ENCODE measurements around the gene TMEM115.

The TMEM115 gene

DNA sequence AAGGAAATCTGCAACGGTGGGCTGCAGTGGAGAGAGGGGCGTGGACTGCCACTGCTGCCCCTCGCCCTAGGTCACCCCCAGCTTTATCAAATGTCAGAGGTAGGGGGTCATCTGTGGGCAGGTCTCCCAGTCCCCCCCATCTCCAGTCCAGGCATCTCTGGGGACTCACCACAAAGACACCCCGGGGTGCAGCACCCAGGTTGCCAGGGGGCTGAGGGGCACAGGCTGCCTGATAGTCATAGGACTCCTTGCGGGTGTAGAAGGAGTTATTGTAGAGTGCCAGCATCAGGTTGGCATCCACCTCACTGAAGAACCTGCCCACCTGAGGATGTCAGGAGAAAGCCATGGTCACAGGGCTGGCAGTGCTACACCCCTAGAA lies 6.5 kb upstream of the TMEM115 start:
- no peak for DNase-seq (ENCODE audit: low read depth in 1 of 2, low spot score in 1 of 2)
- TF ChIP-seq REST (IDR thresholded peaks at IDR 0.05; ENCODE audit: insufficient replicate concordance, low read depth) (no peak), CTCF (IDR thresholded peaks at IDR 0.05; ENCODE audit: insufficient read depth, low read length) (no peak), SPI1 (IDR thresholded peaks at IDR 0.05; ENCODE audit: borderline replicate concordance, low read depth) (no peak), POLR2AphosphoS5 (IDR thresholded peaks at IDR 0.05; ENCODE audit: low read depth) (no peak), GABPA (IDR thresholded peaks at IDR 0.05; ENCODE audit: low read depth) (no peak)
- H3K27me3 ChIP-seq (ENCODE audit: insufficient read depth, poor library complexity, severe bottlenecking), result peaks cover 4% of the 10 kb centered on the region
- H3K4me3 ChIP-seq (replicated peaks; ENCODE audit: insufficient read depth, low read length), result no peak overlapping the region
- no peak overlapping the region for H3K27ac ChIP-seq (replicated peaks)

GRCh38 chr3:50365080-50365841 lies 5.9 kb upstream of the TMEM115 start:
- H3K27ac ChIP-seq (replicated peaks), result no peak overlapping the region
- peak overlapping the region; percentile 36 for H3K4me3 ChIP-seq (replicated peaks; ENCODE audit: insufficient read depth, low read length)
- DNase-seq (ENCODE audit: low read depth in 1 of 2, low spot score in 1 of 2), result peak; percentile 67 to 84
- peaks cover 4% of the 10 kb centered on the region for H3K27me3 ChIP-seq (ENCODE audit: insufficient read depth, poor library complexity, severe bottlenecking)
- TF ChIP-seq CTCF (IDR thresholded peaks at IDR 0.05; ENCODE audit: insufficient read depth, low read length), result no peak

GRCh38 chr3:50364573-50365079 lies 5.3 kb upstream of the TMEM115 start:
- DNase-seq (ENCODE audit: low read depth in 1 of 2, low spot score in 1 of 2), result no peak
- Histone ChIP-seq H3K4me3 (replicated peaks; ENCODE audit: insufficient read depth, low read length) (peak overlapping the region; percentile 23), H3K27ac (replicated peaks) (no peak overlapping the region), H3K27me3 (ENCODE audit: insufficient read depth, poor library complexity, severe bottlenecking) (peaks cover 4% of the 10 kb centered on the region)
- TF ChIP-seq CTCF (IDR thresholded peaks at IDR 0.05; ENCODE audit: insufficient read depth, low read length) (no peak), SPI1 (IDR thresholded peaks at IDR 0.05; ENCODE audit: borderline replicate concordance, low read depth) (no peak), REST (IDR thresholded peaks at IDR 0.05; ENCODE audit: insufficient replicate concordance, low read depth) (no peak), POLR2AphosphoS5 (IDR thresholded peaks at IDR 0.05; ENCODE audit: low read depth) (no peak), GABPA (IDR thresholded peaks at IDR 0.05; ENCODE audit: low read depth) (no peak)

- H3K4me3 ChIP-seq (replicated peaks; ENCODE audit: insufficient read depth, low read length), result no peak overlapping the region
- no peak for DNase-seq (ENCODE audit: low read depth in 1 of 2, low spot score in 1 of 2)
- no peaks in the 10 kb centered on the region for H3K27me3 ChIP-seq (ENCODE audit: insufficient read depth, poor library complexity, severe bottlenecking)
- TF ChIP-seq SPI1 (IDR thresholded peaks at IDR 0.05; ENCODE audit: borderline replicate concordance, low read depth) (no peak), REST (IDR thresholded peaks at IDR 0.05; ENCODE audit: insufficient replicate concordance, low read depth) (no peak), POLR2AphosphoS5 (IDR thresholded peaks at IDR 0.05; ENCODE audit: low read depth) (no peak), CTCF (IDR thresholded peaks at IDR 0.05; ENCODE audit: insufficient read depth, low read length) (no peak), GABPA (IDR thresholded peaks at IDR 0.05; ENCODE audit: low read depth) (no peak)
- H3K27ac ChIP-seq (replicated peaks), result no peak overlapping the region
Measured at GRCh38 chr3:50359760-50360110, 414 bp upstream of the TMEM115 start.

Measured in HL-60 (cell line).